GM19193 (cell line): Measurements from ENCODE around the gene TNRC6B.

ENCODE experiments used
- POLR2A ChIP-seq: IDR thresholded peaks from 4 replicates; pipeline ENCODE4 v1.6.1; 2011; ENCODE audit not compliant: insufficient read depth, insufficient read length; ENCODE audit errors: extremely low read depth

TNRC6B gene

DNA sequence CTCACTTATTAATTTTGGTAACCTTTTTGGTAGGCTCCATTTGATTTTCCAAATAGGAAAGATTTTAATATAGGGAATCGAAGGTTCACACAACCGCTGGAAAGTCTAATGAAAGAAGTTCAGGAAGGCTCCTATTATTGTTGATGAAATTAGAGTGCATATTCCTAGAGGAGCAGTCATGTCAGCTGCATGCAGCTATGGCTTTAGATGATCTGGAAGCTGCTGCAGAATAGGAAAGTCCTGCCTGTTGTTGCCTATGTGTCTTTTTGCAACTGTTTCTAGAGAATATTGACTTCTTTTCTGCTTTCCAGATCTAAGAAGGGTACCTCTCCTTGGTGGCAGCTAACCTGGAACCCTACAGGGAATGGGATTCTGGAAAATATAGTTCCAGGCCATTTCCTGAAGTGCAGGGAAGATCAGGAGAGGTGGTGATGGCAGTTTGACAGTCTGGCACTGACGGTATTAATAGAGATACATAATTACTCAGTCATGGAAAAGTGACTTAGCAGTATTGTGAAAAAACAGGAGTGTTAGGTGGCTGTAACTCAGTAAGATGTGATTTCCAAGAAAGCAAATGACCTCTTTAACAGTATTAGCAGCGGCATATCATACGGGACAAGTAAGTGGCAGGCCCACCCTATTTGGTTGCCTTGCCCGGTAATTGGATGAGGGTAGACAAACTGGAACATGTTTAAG lies 54.0 kb downstream of the TNRC6B start:
- TF ChIP-seq POLR2A = no peak

GRCh38 chr22:40232624-40233023 lies 54.9 kb downstream of the TNRC6B start:
- TF ChIP-seq POLR2A = no peak

- TF ChIP-seq POLR2A = no peak
These were observed 56.2 kb downstream of the TNRC6B start for GRCh38 chr22:40233886-40234285.

DNA sequence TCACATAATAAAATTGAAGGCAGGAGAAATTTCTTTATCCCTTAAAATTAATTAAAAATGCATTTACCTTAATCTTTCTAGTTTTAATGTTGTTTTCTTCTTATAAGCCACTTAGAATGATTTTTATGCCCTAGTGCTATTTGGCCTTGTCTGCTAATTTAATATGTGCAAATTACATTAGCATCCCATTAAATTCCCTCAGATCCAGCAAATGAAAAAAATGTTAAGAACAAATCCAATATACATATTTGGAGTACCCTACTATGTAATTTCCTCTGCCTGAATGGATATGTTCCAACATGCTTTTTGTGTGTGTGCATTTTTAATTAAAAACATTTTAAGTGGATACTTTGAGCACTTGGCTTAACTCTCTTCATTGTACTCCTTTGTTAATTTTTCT lies 56.9 kb downstream of the TNRC6B start:
- TF ChIP-seq POLR2A = no peak

DNA sequence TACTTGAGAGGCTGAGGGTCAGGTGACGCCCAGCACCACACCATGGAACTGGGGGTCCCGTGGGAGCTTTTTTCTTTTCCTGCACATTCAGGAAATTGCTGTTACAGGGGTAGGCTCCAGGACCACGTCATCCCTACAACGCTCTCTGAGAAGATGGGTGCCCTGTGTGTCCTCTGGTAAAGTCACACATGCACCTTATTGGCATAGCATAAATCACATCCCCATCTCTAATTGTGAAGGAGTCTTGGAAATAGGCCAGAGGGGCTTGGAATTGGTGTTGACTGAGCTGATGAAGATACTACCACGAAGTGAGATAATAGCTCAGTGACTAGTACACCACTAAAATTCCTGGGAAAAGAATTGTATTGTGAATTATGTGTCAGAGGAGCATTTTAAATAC lies 57.6 kb downstream of the TNRC6B start:
- TF ChIP-seq POLR2A = no peak

DNA sequence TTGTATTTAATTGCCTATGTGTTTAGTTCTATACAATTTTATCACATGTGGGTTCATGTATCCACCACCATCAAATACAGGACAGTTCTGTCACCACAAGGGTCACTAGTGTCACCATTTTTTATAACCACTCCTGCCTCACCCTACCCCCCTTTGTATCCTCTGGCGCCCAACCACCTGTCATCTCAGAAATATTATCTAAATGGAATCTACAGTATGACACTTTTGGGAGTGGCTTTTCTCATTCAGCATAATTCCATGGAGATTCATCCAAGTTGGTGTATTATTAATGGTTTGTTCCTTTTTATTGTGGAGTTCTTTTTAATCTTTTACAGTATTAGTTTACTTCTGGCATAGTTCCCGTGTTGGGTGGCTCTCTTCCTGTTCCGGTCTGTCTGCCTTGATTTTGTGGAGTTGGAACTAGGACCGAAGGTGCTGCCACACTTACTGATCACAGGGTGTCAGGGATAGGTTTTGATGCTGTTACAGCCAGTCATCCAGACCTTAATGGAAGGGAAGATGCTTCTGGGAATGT lies 58.5 kb downstream of the TNRC6B start:
- no peak for TF ChIP-seq POLR2A

DNA sequence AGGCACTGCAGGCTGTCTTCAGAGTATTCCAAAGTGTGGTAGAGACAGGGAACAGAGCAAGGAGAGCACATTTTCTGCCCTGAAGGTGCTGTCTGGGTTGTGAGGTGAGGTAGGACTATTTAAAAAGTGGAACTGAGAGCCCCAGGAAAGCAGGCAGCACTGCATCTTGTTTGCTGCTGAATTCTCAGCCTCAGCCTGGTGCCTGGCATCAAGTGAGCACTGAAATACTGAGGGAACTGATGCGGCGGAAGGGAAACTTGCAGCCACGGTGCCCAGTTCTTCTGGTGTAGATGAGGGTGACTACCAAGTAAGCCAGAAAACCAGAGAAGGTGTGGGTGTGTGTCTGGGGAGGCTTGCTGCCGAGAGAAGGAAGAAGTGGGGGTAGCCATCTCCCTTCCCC lies 59.5 kb downstream of the TNRC6B start:
- no peak for TF ChIP-seq POLR2A

- TF ChIP-seq POLR2A = no peak
These were observed 60.2 kb downstream of the TNRC6B start for GRCh38 chr22:40237788-40238424.

GRCh38 chr22:40238425-40239344 lies 61.0 kb downstream of the TNRC6B start:
- TF ChIP-seq POLR2A = no peak

DNA sequence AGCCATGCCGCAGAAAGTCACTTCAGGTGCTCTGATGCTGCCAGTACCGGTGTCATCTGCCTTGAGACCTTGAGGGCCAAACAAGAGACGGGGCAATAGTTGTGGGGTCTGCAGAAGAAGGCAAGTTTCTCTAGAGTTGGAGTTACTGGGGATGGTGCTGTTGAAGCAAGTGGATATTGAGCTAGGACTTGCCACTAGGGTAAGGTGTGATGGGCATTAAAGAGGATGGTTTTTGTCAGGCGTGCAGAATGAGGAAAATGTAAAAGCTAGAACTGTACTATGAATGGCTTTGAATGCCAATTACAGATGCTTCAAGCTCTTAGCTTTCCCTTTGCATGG lies 61.6 kb downstream of the TNRC6B start:
- TF ChIP-seq POLR2A = no peak

- TF ChIP-seq POLR2A = no peak
These were observed 62.4 kb downstream of the TNRC6B start for GRCh38 chr22:40240160-40240559.

GRCh38 chr22:40240686-40241085 lies 63.0 kb downstream of the TNRC6B start:
- no peak for TF ChIP-seq POLR2A

GRCh38 chr22:40241200-40241763 lies 63.6 kb downstream of the TNRC6B start:
- no peak for TF ChIP-seq POLR2A

DNA sequence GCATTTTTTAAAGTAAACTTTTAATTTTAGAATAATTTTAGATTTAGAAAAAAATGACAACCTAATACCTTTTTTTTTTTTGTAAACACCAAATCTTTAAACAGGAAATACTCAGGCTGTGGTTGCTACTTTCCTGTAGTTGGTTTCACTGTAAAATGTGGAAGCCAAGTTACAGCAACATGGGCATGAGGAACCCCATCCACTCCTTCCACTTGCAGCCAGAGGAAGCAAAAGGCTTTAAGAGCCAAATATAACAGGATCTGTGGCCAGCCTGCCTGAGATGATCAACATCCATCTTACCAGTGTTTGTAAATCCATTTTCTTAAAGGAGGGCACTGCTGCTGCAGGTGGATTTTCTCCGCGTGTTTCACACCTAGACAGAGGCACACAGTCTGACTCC lies 66.2 kb downstream of the TNRC6B start:
- TF ChIP-seq POLR2A = no peak

GRCh38 chr22:40244586-40244985 lies 66.9 kb downstream of the TNRC6B start:
- TF ChIP-seq POLR2A = no peak
